Naive thymus-derived CD8-positive, alpha-beta T cell (primary cell): ENCODE data around the gene ZIC1. TPM values are rescaled to one million over a fixed set of nuclear protein-coding genes. Genes with fewer than 3 reads are reported as not detected.

ENCODE experiments used
- ATAC-seq, 2 donors: fragments of 150-1000 bp; cut with Tn5 transposase in 1 of 2; sonication (Bioruptor Pico), chemical (Tn5 transposase) in 1 of 2; 1 replicate in 1 of 2; 2 replicates in 1 of 2; pipeline ENCODE4 v1.10.0; 2021; ENCODE audit warnings: mild to moderate bottlenecking in 2 of 2, moderate library complexity in 2 of 2
- POLR2A ChIA-PET: fragments of 350-600 bp; sonication (Branson Sonifier 250); formaldehyde crosslinking; loops from one replicate; lab custom pipeline; 2021; ENCODE audit warnings: antibody characterized with exemption; lab: Charles Lee
- DNase-seq, 10 donors: peaks; one replicate each; pipeline versions ENCODE4 v3.0.0 to v3.0.0-alpha.2; 2020 to 2022
- H3K27ac Mint-ChIP-seq, 10 donors: one replicate each; pipeline ENCODE4 v1.8.0; 2020 to 2022; ENCODE audit warnings: mild to moderate bottlenecking in 10 of 10, mixed read lengths in 10 of 10, moderate library complexity in 4 of 10, inconsistent platforms in 1 of 10
- H3K27me3 Mint-ChIP-seq, 5 donors: one replicate each; pipeline ENCODE4 v1.8.0; 2021 to 2022; ENCODE audit warnings: mixed read lengths in 5 of 5
- H3K36me3 Mint-ChIP-seq, 3 donors: one replicate each; pipeline ENCODE4 v1.8.0; 2020 to 2022; ENCODE audit warnings: mixed read lengths in 3 of 3, mild to moderate bottlenecking in 2 of 3, inconsistent platforms in 1 of 3
- H3K4me1 Mint-ChIP-seq, 4 donors: one replicate each; pipeline ENCODE4 v1.8.0; 2021 to 2022; ENCODE audit warnings: mixed read lengths in 4 of 4
- H3K4me3 Mint-ChIP-seq, 10 donors: one replicate each; pipeline ENCODE4 v1.8.0; 2020 to 2022; ENCODE audit warnings: mild to moderate bottlenecking in 10 of 10, mixed read lengths in 10 of 10, moderate library complexity in 6 of 10, inconsistent platforms in 1 of 10
- H3K9me3 Mint-ChIP-seq, 9 donors: one replicate each; pipeline ENCODE4 v1.8.0; 2020 to 2022; ENCODE audit warnings: mixed read lengths in 9 of 9, mild to moderate bottlenecking in 3 of 9, inconsistent platforms in 1 of 9, moderate library complexity in 1 of 9
- polyA plus RNA-seq, 3 donors: library from polyadenylated mRNA; unstranded; fragments of 300-500 nt; fragmentation: Illumina TruSeq; gene quantifications; one replicate each; pipeline ENCODE4 v1.2.3, GENCODE V29; 2021
- total RNA-seq, 8 experiments: library from RNA in 2 of 8; stranded (reverse) in 2 of 8; gene quantifications; one replicate each; pipeline ENCODE4 v1.2.3 and lab custom pipeline; 2021 to 2026

Gene ZIC1
- total and polyA plus RNA-seq, 5 experiments from 2014 or later: not detected

- Mint-ChIP-seq H3K4me3 (no peak overlapping the region), H3K36me3 (peaks cover 3 to 26% (median 20%) of the 10 kb centered on the region in 3 donors), H3K27me3 (peaks cover 42 to 85% (median 64%) of the 10 kb centered on the region in 5 donors), H3K4me1 (no peaks in the 10 kb centered on the region), H3K9me3 (peaks cover 0 to 41% (median 16%) of the 10 kb centered on the region in 9 donors), H3K27ac (no peak overlapping the region)
- no peak for DNase-seq
- POLR2A ChIA-PET: no interaction called here
- ATAC-seq: no peak
Observed at GRCh38 chr3:147369661-147370123, 39.5 kb upstream of the ZIC1 start.

- ATAC-seq (no peak), DNase-seq (no peak)
- POLR2A ChIA-PET: no interaction called here
- peaks cover 3 to 26% (median 19%) of the 10 kb centered on the region in 3 donors for H3K36me3 Mint-ChIP-seq
- no peaks in the 10 kb centered on the region for H3K4me1 Mint-ChIP-seq
- peaks cover 41 to 85% (median 65%) of the 10 kb centered on the region in 5 donors for H3K27me3 Mint-ChIP-seq
- H3K27ac Mint-ChIP-seq: no peak overlapping the region
- H3K9me3 Mint-ChIP-seq: peaks cover 0 to 41% (median 10%) of the 10 kb centered on the region in 9 donors
- no peak overlapping the region for H3K4me3 Mint-ChIP-seq
Observed at GRCh38 chr3:147370349-147370748, 38.8 kb upstream of the ZIC1 start.

- peaks cover 0 to 41% (median 9%) of the 10 kb centered on the region in 9 donors for H3K9me3 Mint-ChIP-seq
- no peak overlapping the region for H3K27ac Mint-ChIP-seq
- ATAC-seq (no peak), DNase-seq (no peak)
- H3K36me3 Mint-ChIP-seq: peaks cover 3 to 26% (median 19%) of the 10 kb centered on the region in 3 donors
- H3K4me1 Mint-ChIP-seq: no peaks in the 10 kb centered on the region
- no peak overlapping the region for H3K4me3 Mint-ChIP-seq
- POLR2A ChIA-PET: no interaction called here
- peaks cover 46 to 82% (median 69%) of the 10 kb centered on the region in 5 donors for H3K27me3 Mint-ChIP-seq
Observed at GRCh38 chr3:147371140-147371539, 38.0 kb upstream of the ZIC1 start.

GRCh38 chr3:147371771-147372340 lies 37.3 kb upstream of the ZIC1 start:
- no peak for ATAC-seq

GRCh38 chr3:147372525-147373027 lies 36.6 kb upstream of the ZIC1 start:
- peaks cover 0 to 46% (median 12%) of the 10 kb centered on the region in 9 donors for H3K9me3 Mint-ChIP-seq
- POLR2A ChIA-PET: no interaction called here
- no peak overlapping the region for H3K4me3 Mint-ChIP-seq
- no peak overlapping the region for H3K27ac Mint-ChIP-seq
- ATAC-seq (no peak), DNase-seq (no peak)
- H3K27me3 Mint-ChIP-seq: peaks cover 47 to 87% (median 82%) of the 10 kb centered on the region in 5 donors
- H3K36me3 Mint-ChIP-seq: peaks cover 3 to 26% (median 20%) of the 10 kb centered on the region in 3 donors
- H3K4me1 Mint-ChIP-seq: no peaks in the 10 kb centered on the region

More at GRCh38 chr3:147371771-147372340, 37.3 kb upstream of the ZIC1 start:
- peaks cover 3 to 26% (median 19%) of the 10 kb centered on the region in 3 donors for H3K36me3 Mint-ChIP-seq
- POLR2A ChIA-PET: no interaction called here
- H3K9me3 Mint-ChIP-seq: peaks cover 0 to 41% (median 9%) of the 10 kb centered on the region in 9 donors
- H3K4me1 Mint-ChIP-seq: no peaks in the 10 kb centered on the region
- H3K27ac Mint-ChIP-seq: no peak overlapping the region
- H3K4me3 Mint-ChIP-seq: no peak overlapping the region
- DNase-seq: no peak
- peaks cover 46 to 82% (median 74%) of the 10 kb centered on the region in 5 donors for H3K27me3 Mint-ChIP-seq

GRCh38 chr3:147373301-147373700 lies 35.9 kb upstream of the ZIC1 start:
- Mint-ChIP-seq H3K27ac (no peak overlapping the region), H3K4me1 (no peaks in the 10 kb centered on the region), H3K9me3 (peaks cover 0 to 49% (median 18%) of the 10 kb centered on the region in 9 donors), H3K27me3 (peaks cover 46 to 87% (median 81%) of the 10 kb centered on the region in 5 donors), H3K4me3 (no peak overlapping the region), H3K36me3 (peaks cover 3 to 30% (median 22%) of the 10 kb centered on the region in 3 donors)
- DNase-seq (no peak), ATAC-seq (no peak)
- POLR2A ChIA-PET: no interaction called here

- no peak for DNase-seq
- Mint-ChIP-seq H3K4me3 (no peak overlapping the region), H3K36me3 (peaks cover 5 to 23% (median 7%) of the 10 kb centered on the region in 3 donors), H3K9me3 (peaks cover 0 to 52% (median 10%) of the 10 kb centered on the region in 9 donors), H3K4me1 (no peaks in the 10 kb centered on the region), H3K27me3 (peaks cover 54 to 87% (median 78%) of the 10 kb centered on the region in 5 donors), H3K27ac (no peak overlapping the region)
- POLR2A ChIA-PET: no interaction called here
- no peak for ATAC-seq
Observed at GRCh38 chr3:147377412-147378367, 31.5 kb upstream of the ZIC1 start.

GRCh38 chr3:147379651-147380050 lies 29.5 kb upstream of the ZIC1 start:
- ATAC-seq (no peak), DNase-seq (no peak)
- Mint-ChIP-seq H3K4me1 (peaks cover 0 to 2% (median 0%) of the 10 kb centered on the region in 4 donors), H3K36me3 (peaks cover 5 to 32% (median 6%) of the 10 kb centered on the region in 3 donors), H3K27ac (peak overlapping the region in 1 of 10 donors; percentile 65), H3K27me3 (peaks cover 51 to 85% (median 78%) of the 10 kb centered on the region in 5 donors), H3K9me3 (peaks cover 0 to 56% (median 16%) of the 10 kb centered on the region in 9 donors), H3K4me3 (no peak overlapping the region)
- POLR2A ChIA-PET: no interaction called here

- Mint-ChIP-seq H3K27me3 (peaks cover 52 to 87% (median 80%) of the 10 kb centered on the region in 5 donors), H3K36me3 (peaks cover 5 to 33% (median 6%) of the 10 kb centered on the region in 3 donors), H3K4me1 (peaks cover 0 to 2% (median 0%) of the 10 kb centered on the region in 4 donors), H3K9me3 (peaks cover 0 to 56% (median 18%) of the 10 kb centered on the region in 9 donors), H3K27ac (no peak overlapping the region), H3K4me3 (no peak overlapping the region)
- ATAC-seq (no peak), DNase-seq (no peak)
- POLR2A ChIA-PET: no interaction called here
Observed at GRCh38 chr3:147380387-147380951, 28.7 kb upstream of the ZIC1 start.

GRCh38 chr3:147380977-147381376 lies 28.2 kb upstream of the ZIC1 start:
- DNase-seq: no peak
- Mint-ChIP-seq H3K36me3 (peaks cover 5 to 38% (median 9%) of the 10 kb centered on the region in 3 donors), H3K27ac (no peak overlapping the region), H3K9me3 (peaks cover 0 to 56% (median 18%) of the 10 kb centered on the region in 9 donors), H3K4me3 (no peak overlapping the region), H3K27me3 (peaks cover 54 to 89% (median 85%) of the 10 kb centered on the region in 5 donors), H3K4me1 (peaks cover 0 to 2% (median 0%) of the 10 kb centered on the region in 4 donors)
- POLR2A ChIA-PET: no interaction called here
- ATAC-seq: no peak

GRCh38 chr3:147381596-147381995 lies 27.6 kb upstream of the ZIC1 start:
- POLR2A ChIA-PET: no interaction called here
- ATAC-seq (no peak), DNase-seq (no peak)
- Mint-ChIP-seq H3K9me3 (peaks cover 0 to 60% (median 18%) of the 10 kb centered on the region in 9 donors), H3K27me3 (peaks cover 58 to 91% (median 90%) of the 10 kb centered on the region in 5 donors), H3K4me1 (peaks cover 0 to 2% (median 0%) of the 10 kb centered on the region in 4 donors), H3K36me3 (peaks cover 5 to 42% (median 9%) of the 10 kb centered on the region in 3 donors), H3K4me3 (no peak overlapping the region), H3K27ac (no peak overlapping the region)

GRCh38 chr3:147383617-147384016 lies 25.5 kb upstream of the ZIC1 start:
- Mint-ChIP-seq H3K36me3 (peaks cover 5 to 49% (median 7%) of the 10 kb centered on the region in 3 donors), H3K4me1 (peaks cover 0 to 3% (median 1%) of the 10 kb centered on the region in 4 donors), H3K9me3 (peaks cover 0 to 56% (median 12%) of the 10 kb centered on the region in 9 donors), H3K27ac (no peak overlapping the region), H3K4me3 (no peak overlapping the region), H3K27me3 (peaks cover 67 to 91% (median 88%) of the 10 kb centered on the region in 5 donors)
- no peak for ATAC-seq
- POLR2A ChIA-PET: no interaction called here
- no peak for DNase-seq
